Adrenal gland (tissue), 12 donors: Measurements from ENCODE around the gene COG1. TPM values are rescaled to one million over a fixed set of nuclear protein-coding genes. Genes with fewer than 3 reads are reported as not detected.

Source experiments
- DNase-seq, 7 donors: peaks; one replicate each; pipeline ENCODE4 v3.0.0-alpha.2; 2019 to 2020
- H3K27ac ChIP-seq, 5 donors: fragments of 200-600 bp; sonication (generic) in 4 of 5; 1 replicate in 3 of 5; 2 replicates in 2 of 5; pipeline versions ENCODE4 v1.5.1 to v1.8.0; 2016 to 2020; ENCODE audit warnings: mild to moderate bottlenecking in 1 of 5
- H3K27me3 ChIP-seq: fragments of 200-600 bp; 2 replicates; pipeline ENCODE4 v1.8.0; 2021
- H3K36me3 ChIP-seq, 2 donors: fragments of 200-600 bp; replicated peaks in 1 of 2; 1 replicate in 1 of 2; 2 replicates in 1 of 2; pipeline versions ENCODE4 v1.5.1 to v1.8.0; 2018 to 2022
- H3K4me1 ChIP-seq, 2 donors: fragments of 200-600 bp; replicated peaks in 1 of 2; 1 replicate in 1 of 2; 2 replicates in 1 of 2; pipeline versions ENCODE4 v1.5.1 to v1.8.0; 2018 to 2021
- H3K4me3 ChIP-seq, 4 donors: fragments of 200-600 bp; sonication (generic) in 3 of 4; one replicate each; pipeline ENCODE4 v1.5.1; 2016 to 2018
- H3K9me3 ChIP-seq, 3 donors: fragments of 200-600 bp; sonication (generic) in 1 of 3; replicated peaks in 1 of 3; 1 replicate in 2 of 3; 2 replicates in 1 of 3; pipeline versions ENCODE4 v1.5.1 to v1.8.0; 2016 to 2021
- POLR2A ChIP-seq, 2 donors: fragments of 450-650 bp; IDR thresholded peaks; one replicate each; pipeline ENCODE4 v1.6.1; 2017; ENCODE audit warnings: antibody characterized with exemption in 2 of 2, mild to moderate bottlenecking in 2 of 2, moderate library complexity in 1 of 2
- WGBS, 4 donors: extraction: QIAGEN DNeasy Blood & Tissue Kit in 2 of 4; methylation state at CpG; one replicate each; pipeline versions ENCODE4 v1.1.5 to v1.1.7; 2013 to 2017; 5-methylcytosine and 5-hydroxymethylcytosine counted together
- intact Hi-C, 2 donors: fragments of 100-400 bp; cut with DNase I; formaldehyde crosslinking; loops; one replicate each; pipeline versions ENCODE4 v1.14.1 to v1.15.0; 2022 to 2023
- polyA plus RNA-seq, 3 donors: library from polyadenylated mRNA; stranded (reverse); fragments of 200-250 nt in 2 of 3; fragments of 350-450 nt in 1 of 3; fragmentation: Illumina TruSeq in 1 of 3; extraction: RNeasy Lipid Tissue Mini Kit (QIAGEN cat#74804) in 1 of 3; gene quantifications; one replicate each; pipeline ENCODE4 v1.2.3, GENCODE V29; 2013 to 2014
- total RNA-seq, 9 donors: library from RNA; depleted of rRNA in 4 of 9; stranded (reverse); fragments of >200 nt in 4 of 9; fragments of 120-200 nt in 1 of 9; fragmentation: NEBNext Ultra II Directional in 1 of 9; extraction: Animal tissue kit (Norgen Biotek cat#: 25700) in 1 of 9; gene quantifications; one replicate each; pipeline versions ENCODE4 v1.1.0 to v1.2.4, GENCODE V29; 2013 to 2023
- TF ChIP-seq, protein P1 (sequence below), 6 experiments: fragments of 450-650 bp in 4 of 6; fragments of 200-600 bp in 2 of 6; sonication (generic) in 1 of 6; IDR thresholded peaks; 1 replicate in 5 of 6; 2 replicates in 1 of 6; pipeline versions ENCODE4 v1.5.1 to v1.8.0; 2016 to 2021; ENCODE audit warnings: antibody characterized with exemption in 6 of 6, mild to moderate bottlenecking in 2 of 6, moderate library complexity in 1 of 6
- donor health status: healthy with polysubstance abuse.
- donor health status: Bipolar disorder and iron deficiency.
- donor health status: DM: yes; HTN: yes; CAD: no.
- donor health status: DM: no; HTN: no; CAD: no.
- donor health status: DM: no; HTN: no; CAD: no.
- donor health status: DM: yes; HTN: yes; CAD: no.

Gene COG1
- total and polyA plus RNA-seq, 12 donors = 23.6 to 63.2 (median 52.9) TPM

DNA sequence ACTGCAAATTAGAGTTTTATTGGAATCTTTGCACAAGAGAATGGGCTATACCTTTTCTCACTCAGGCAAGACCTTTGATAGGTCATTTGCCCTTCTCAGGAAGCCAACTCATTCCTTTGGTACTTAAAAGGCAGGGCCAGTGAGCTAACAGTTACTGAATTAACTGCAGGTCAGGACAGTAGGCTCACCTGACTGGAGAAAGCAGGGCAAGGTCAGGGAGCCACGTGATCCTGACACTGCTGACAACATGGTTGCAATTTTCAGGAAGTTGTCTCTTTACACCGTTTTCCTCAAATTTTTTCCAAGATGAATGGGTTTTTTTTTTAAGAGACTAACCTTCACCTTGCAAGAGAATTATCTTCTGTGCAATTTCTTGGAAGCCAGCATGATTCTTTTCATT is 47.7 kb downstream of the COG1 start:
- WGBS, 4 donors = 22 to 30% (median 27%) methylated on average over 2 of the region's 2 CpGs
- no peaks in the 10 kb centered on the region for H3K9me3 ChIP-seq
- intact Hi-C loops = loop anchor here in 1 of 2 donors (10.0 kb wide), 1 partner anchor 676 kb away; no protein-coding TSS in a partner anchor
- peaks cover 9 to 18% of the 10 kb centered on the region in 2 donors for H3K4me1 ChIP-seq
- no peaks in the 10 kb centered on the region for H3K27me3 ChIP-seq
- TF ChIP-seq, protein P1, sequence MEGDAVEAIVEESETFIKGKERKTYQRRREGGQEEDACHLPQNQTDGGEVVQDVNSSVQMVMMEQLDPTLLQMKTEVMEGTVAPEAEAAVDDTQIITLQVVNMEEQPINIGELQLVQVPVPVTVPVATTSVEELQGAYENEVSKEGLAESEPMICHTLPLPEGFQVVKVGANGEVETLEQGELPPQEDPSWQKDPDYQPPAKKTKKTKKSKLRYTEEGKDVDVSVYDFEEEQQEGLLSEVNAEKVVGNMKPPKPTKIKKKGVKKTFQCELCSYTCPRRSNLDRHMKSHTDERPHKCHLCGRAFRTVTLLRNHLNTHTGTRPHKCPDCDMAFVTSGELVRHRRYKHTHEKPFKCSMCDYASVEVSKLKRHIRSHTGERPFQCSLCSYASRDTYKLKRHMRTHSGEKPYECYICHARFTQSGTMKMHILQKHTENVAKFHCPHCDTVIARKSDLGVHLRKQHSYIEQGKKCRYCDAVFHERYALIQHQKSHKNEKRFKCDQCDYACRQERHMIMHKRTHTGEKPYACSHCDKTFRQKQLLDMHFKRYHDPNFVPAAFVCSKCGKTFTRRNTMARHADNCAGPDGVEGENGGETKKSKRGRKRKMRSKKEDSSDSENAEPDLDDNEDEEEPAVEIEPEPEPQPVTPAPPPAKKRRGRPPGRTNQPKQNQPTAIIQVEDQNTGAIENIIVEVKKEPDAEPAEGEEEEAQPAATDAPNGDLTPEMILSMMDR (IDR thresholded peaks at IDR 0.05) = no peak
- no peak for TF ChIP-seq POLR2A (IDR thresholded peaks at IDR 0.05)
- H3K27ac ChIP-seq = no peak overlapping the region
- peak in 5 of 7 donors; percentile 44 to 52 (median 51) for DNase-seq
- no peak overlapping the region for H3K4me3 ChIP-seq
- peaks cover 0 to 46% of the 10 kb centered on the region in 2 donors for H3K36me3 ChIP-seq

DNA sequence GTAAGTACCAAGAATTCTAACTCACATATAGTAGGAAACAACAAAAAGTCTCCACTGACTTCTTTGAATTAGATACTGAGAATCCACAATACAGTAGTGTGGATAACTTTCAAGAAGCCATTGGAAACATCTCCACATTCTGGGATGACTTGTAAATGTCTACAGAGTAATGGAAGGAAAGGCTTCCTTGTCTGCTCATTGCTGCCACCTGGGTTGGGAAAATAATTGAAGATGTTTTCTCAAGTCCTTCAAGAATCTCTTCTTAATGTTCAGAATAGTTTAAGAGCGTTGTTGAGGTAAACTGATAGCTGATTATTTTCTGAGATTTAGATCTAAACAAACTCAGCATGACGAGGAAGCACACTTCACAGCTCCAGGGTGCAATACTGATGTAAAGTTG is 54.9 kb downstream of the COG1 start:
- WGBS, 4 donors = 88 to 94% (median 90%) methylated on average over 2 of the region's 2 CpGs

DNA sequence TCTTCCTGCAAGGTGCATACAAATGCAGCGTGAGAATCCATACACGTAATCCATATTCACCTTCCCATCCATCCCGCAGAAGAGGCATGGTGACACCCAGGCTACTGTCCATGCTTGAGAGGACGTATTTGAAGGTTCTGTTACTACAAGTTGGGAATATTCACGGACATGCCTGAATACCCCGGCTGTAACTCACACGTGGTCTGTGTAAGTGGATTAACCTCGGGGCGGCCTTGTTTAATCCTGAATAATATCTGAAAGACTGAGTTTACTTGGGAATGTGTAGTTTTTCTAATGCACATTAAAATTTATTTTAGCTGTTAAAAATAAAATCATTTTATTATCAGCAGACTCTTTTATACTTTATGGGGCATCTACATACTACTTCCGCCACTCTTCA is 55.7 kb downstream of the COG1 start:
- TF ChIP-seq, protein P1 (IDR thresholded peaks at IDR 0.05) = no peak
- no peak for TF ChIP-seq POLR2A (IDR thresholded peaks at IDR 0.05)
- H3K36me3 ChIP-seq = peaks cover 0 to 26% of the 10 kb centered on the region in 2 donors
- no peak for DNase-seq
- intact Hi-C loops = loop anchor here in 1 of 2 donors (10.0 kb wide), 1 partner anchor 684 kb away; no protein-coding TSS in a partner anchor
- H3K4me1 ChIP-seq = no peaks in the 10 kb centered on the region
- no peaks in the 10 kb centered on the region for H3K9me3 ChIP-seq
- H3K27ac ChIP-seq = no peak overlapping the region
- H3K4me3 ChIP-seq = no peak overlapping the region
- 85 to 89% (median 87%) methylated on average over 10 of the region's 10 CpGs for WGBS, 4 donors
- H3K27me3 ChIP-seq = no peaks in the 10 kb centered on the region

More for the DNA sequence above, 54.9 kb downstream of the COG1 start:
- peaks cover 0 to 33% of the 10 kb centered on the region in 2 donors for H3K36me3 ChIP-seq
- H3K9me3 ChIP-seq = no peaks in the 10 kb centered on the region
- no peak overlapping the region for H3K4me3 ChIP-seq
- no peaks in the 10 kb centered on the region for H3K4me1 ChIP-seq
- H3K27ac ChIP-seq = no peak overlapping the region
- no peaks in the 10 kb centered on the region for H3K27me3 ChIP-seq
- DNase-seq = no peak
- intact Hi-C loops = loop anchor here in 1 of 2 donors (10.0 kb wide), 1 partner anchor 683 kb away; no protein-coding TSS in a partner anchor
- TF ChIP-seq POLR2A (IDR thresholded peaks at IDR 0.05) = no peak
- TF ChIP-seq, protein P1 (IDR thresholded peaks at IDR 0.05) = peak in 1 of 6 experiments; percentile 28

DNA sequence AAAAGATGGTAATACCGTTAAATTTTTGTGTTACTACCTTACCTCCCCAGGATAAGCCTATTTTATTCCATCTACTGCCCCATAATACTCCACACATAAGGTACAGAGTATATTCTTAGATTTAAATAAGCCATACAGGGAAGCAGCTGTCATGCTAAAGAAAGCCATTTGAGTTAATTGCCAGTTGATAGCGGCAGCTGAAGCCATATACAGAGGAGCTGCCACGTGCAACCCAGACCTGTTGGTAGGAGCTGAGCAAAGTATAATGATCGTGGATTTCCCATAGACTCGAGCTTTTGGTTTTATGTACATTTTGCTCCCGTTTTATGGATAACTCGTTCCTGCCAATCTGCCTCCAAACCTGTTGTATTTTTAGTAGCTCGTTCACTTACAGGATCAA is 56.8 kb downstream of the COG1 start:
- Histone ChIP-seq H3K4me3 (no peak overlapping the region), H3K36me3 (peaks cover 0 to 16% of the 10 kb centered on the region in 2 donors), H3K9me3 (no peaks in the 10 kb centered on the region), H3K27ac (no peak overlapping the region), H3K4me1 (no peaks in the 10 kb centered on the region), H3K27me3 (no peaks in the 10 kb centered on the region)
- intact Hi-C loops = loop anchor here in 1 of 2 donors (10.0 kb wide), 1 partner anchor 685 kb away; no protein-coding TSS in a partner anchor
- no peak for DNase-seq
- TF ChIP-seq, protein P1 (IDR thresholded peaks at IDR 0.05) = no peak
- TF ChIP-seq POLR2A (IDR thresholded peaks at IDR 0.05) = no peak
- WGBS, 4 donors = 85 to 92% (median 89%) methylated on average over 8 of the region's 8 CpGs
